Bladder microvascular endothelial cell (primary cell): ENCODE measurements around the gene ZBTB8OS. TPM values are rescaled to one million over a fixed set of nuclear protein-coding genes. Genes with fewer than 3 reads are reported as not detected.

Experiments
- total RNA-seq: library from RNA; depleted of rRNA; stranded (reverse); fragments of >200 nt; gene quantifications from 2 replicates; pipeline ENCODE4 v1.2.3, GENCODE V29; 2014

ZBTB8OS gene
- total RNA-seq = 24.3 and 41.3 TPM in 2 replicates

GRCh38 chr1:32650248-32650751 lies at the start of gene ZBTB8OS:
Gene ZBTB8OS, minus strand, starts transcription at chr1:32650550. Its CDS starts 21 bp downstream, at chr1:32650529.

GRCh38 chr1:32650752-32651460 lies 556 bp upstream of the ZBTB8OS start, which contains the start of gene RBBP4:
Gene RBBP4, plus strand, starts transcription at chr1:32651208. Its CDS starts 99 bp downstream, at chr1:32651307.

Other genes starting within 250 kb of the ZBTB8OS start
- gene ZBTB8B, start 185.5 kb downstream of the ZBTB8OS start, total RNA-seq = 0.06 TPM in 1 of 2 replicates, not detected in the other
- gene ZBTB8A, start 111.1 kb downstream of the ZBTB8OS start, total RNA-seq = 4.7 and 10.1 TPM in 2 replicates
- 87.1 and 216 TPM in 2 replicates for gene RBBP4, start 658 bp upstream of the ZBTB8OS start, total RNA-seq
- 13.0 and 22.1 TPM in 2 replicates for gene SYNC, start 52.2 kb upstream of the ZBTB8OS start, total RNA-seq
- gene YARS1, start 166.8 kb upstream of the ZBTB8OS start, total RNA-seq = 47.1 and 57.4 TPM in 2 replicates
- 14.9 and 60.1 TPM in 2 replicates for gene S100PBP, start 167.1 kb upstream of the ZBTB8OS start, total RNA-seq
- gene FNDC5, start 220.4 kb upstream of the ZBTB8OS start, total RNA-seq = 0.81 and 2.7 TPM in 2 replicates
- not detected in 2 replicates for gene HPCA, start 235.9 kb upstream of the ZBTB8OS start, total RNA-seq